Stimulated activated CD8-positive, alpha-beta memory T cell treated with anti-CD3 and anti-CD28 coated beads, Interleukin-15, amount 100 ng/mL, for 1 hour (primary cell): Measurements from ENCODE around the gene SUPT3H.
"Not testable (repeated sequence)": the region's sequence is repeated elsewhere in the genome, so short reads cannot be mapped to it uniquely, and the experiment has no call there.

Experiments
- DNase-seq: peaks from one replicate; pipeline ENCODE4 v3.0.0-alpha.2; 2020; ENCODE audit warnings: low read depth

The SUPT3H gene

DNA sequence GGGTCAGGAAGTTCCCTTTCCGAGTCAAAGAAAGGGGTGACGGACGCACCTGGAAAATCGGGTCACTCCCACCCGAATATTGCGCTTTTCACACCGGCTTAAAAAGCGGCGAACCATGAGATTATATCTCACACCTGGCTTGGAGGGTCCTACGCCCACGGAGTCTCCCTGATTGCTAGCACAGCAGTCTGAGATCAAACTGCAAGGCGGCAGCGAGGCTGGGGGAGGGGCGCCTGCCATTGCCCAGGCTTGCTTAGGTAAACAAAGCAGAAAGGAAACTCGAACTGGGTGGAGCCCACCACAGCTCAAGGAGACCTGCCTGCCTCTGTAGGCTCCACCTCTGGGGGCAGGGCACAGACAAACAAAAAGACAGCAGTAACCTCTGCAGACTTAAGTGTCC, 315.1 kb downstream of the SUPT3H start:
- not testable (repeated sequence) for DNase-seq

DNA sequence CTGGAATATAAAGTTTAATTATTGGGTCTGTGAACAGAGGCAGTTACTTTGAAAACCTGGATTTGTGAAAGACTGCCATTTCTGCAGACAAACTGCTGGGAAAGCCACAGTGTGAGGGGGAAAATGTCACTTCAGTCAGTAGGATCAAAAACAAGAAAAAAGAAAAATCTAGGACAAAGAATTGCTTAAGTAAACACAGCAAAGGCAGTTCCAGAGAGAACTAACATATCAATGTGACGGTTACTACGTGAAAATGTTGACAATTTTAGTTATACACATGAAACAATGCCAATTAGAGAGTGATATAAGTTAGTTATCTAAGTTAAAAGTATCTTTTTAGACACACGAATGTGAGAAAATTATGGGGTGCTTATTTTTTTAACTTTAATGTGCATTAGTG, 320.0 kb downstream of the SUPT3H start:
- DNase-seq: no peak

DNA sequence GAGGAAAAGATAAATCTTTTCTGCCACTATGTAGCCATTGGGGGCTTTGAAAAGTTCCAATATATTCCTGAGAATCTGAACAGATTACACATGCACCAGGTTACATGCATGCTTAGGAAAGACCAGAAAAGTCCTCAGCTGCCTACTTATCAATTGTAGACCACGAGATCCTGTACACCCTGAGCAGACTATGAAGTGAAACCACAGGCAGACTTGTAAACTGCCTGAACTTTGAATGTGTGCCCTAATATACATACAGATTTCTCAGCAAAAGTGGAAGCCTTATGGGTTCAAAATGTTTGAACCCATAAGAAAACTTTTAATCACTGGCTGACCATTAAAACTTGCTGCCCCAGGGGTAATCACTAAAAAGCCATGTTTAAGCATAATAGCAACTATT, 323.1 kb downstream of the SUPT3H start:
- no peak for DNase-seq

DNA sequence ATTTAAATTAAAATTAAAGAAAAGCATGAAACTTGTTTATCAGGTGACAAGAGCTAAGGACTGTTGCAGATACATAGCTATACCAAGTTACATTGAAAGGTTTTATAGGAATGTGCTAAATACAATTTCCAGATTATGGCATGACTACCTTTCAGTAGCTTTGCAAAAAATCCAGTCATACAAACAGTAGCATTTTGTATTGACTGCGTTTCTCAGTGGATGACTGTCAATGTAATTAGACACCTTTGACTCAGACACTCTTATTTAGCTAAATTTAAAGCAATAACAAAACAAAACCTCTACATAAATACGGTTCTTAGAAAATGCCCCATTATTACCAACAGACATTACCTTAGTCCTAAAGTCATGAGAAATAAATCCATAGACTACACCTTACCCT, 325.4 kb downstream of the SUPT3H start:
- DNase-seq: no peak

DNA sequence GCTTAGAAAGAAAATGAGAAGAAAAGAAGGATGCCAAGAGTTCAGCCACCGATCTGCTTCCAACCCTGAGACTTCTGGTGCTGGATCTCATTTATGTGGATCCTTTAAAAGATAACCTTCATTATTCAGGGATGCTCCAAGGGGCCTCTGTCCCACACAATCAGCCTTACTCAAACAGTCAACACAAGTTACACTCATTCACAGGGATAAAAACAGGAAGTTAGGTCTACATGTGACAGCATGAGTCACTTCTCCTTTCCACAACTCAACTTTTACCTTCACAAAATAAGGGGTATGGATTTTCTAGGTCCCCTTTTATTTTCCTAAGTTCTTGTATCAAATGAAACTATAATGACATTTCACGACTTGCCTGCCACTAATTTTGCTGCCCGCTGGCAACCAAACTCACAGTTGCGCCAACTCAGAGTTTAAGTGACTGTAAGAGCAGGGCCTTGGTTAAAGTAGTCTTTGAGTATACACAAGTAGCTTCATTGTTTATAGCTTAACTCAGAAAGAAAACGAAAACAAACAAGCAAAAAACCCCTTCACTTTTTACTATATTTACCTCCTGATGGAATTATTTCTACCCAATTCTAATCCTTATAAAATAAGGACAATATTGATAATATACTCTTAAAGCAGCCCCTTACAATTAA, 328.4 kb downstream of the SUPT3H start:
- no peak for DNase-seq

DNA sequence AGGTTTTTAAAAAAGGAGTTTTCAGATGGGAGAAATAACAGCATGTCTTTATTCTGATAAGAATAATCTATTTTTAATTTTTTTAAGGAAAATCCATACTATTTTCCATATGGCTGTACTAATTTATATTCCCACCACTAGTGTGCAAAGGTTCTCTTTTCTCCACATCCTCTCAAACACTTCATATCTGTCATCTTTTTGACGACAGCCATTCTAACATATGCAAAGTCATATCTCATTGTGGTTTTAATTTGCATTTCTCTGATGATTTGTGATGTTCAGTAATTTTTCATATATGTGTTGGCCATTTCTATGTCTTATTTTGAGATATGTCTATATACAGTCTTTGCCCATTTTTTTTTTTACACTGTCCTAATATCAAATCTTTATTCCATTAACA, 330.2 kb downstream of the SUPT3H start:
- no peak for DNase-seq

DNA sequence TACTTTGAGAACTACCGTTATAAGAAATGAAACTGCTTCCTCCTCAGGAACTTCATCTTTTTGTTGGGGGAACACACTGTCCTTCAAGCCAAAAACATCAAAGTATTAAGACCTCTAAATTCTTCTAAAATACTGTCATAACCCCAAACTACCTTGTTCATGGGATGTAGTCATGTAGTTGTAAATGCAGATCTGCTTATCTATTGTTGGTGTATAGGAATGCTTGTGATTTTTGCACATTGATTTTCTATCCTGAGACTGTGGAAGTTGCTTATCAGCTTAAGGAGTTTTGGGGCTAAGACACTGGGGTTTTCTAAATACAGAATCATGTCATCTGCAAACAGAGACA, 332.5 kb downstream of the SUPT3H start:
- DNase-seq: no peak

DNA sequence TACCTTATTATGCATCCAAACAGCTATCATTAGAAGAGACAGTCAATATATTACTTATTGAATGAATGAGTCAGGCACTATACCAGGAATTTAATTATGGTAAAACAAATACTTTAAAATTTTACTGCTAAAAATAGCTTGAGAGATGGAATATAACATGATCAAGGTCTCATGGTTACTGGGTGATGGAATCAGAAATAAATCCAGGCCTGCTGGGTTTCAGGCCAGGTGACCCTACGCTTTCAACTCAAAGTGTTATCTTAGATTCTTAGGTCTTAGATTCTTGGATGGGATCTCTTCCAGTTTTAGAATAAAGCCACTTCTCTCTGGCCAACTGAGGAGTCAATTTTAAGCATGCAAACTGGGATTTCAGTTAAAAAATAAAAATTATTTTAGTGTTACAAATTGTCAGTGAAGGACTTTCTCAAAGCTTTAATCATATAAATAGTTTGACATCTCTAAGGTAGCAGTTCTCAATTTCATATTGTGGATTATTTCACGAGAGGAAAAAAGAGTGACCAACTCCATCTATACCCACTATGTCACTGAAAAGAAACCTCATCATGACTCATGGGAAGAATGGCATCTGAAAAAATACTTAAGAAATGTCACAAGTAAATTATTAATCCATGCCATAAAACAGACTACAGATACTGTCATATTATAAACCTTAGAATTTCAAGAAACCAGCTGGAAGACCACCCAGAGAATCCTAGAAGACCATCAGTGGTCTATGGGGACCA, 333.1 kb downstream of the SUPT3H start:
- no peak for DNase-seq

DNA sequence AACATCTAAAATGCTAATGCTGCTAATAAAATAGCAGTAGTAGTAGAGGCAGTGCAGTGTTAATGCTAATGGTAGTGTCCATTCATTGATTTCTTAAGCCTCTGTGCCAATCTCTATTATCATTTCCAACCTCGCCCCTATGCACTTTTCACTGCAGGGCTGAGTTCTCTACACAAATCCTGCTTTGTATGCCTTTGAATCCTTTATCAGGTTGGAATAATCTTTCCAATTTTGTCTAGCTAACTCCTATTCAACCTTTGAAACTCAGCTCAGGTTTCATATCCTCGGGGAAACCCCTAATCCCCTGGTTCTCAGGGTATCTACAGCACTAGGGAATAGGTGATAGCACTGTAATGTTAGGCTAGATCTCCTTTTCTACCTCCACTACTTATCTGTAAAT, 333.6 kb downstream of the SUPT3H start:
- no peak for DNase-seq

DNA sequence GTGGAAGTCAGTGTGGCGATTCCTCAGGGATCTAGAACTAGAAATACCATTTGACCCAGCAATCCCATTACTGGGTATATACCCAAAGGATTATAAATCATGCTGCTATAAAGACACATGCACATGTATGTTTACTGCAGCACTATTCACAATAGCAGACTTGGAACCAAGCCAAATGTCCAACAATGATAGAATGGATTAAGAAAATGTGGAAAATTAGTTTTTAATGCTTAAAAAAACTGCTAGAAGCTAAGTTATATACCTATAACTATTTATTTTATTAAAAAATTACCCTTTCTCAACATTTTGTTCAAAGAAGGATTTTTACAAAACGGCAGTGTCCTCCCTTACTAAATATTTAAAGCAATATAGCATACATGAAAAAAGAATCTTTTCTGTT, 335.1 kb downstream of the SUPT3H start:
- DNase-seq: not testable (repeated sequence)

DNA sequence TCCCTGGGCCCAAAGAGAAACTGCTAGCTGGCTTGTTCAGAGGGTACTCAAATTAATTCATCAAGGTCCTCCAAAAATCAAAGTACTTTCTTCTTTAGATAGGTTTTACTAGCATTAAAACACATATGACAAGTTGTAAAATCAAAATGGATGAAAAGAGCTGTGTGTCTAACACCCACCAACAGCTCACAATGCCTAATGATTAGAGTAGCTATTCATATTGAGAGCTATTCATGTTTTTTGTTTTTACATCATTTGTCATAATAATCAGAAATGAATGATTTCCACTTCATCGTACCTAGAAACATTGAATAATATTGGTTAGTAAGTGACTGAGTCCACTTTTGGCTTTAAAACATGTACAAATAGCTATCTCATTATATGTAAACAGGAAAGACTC, 339.5 kb downstream of the SUPT3H start:
- DNase-seq: no peak

DNA sequence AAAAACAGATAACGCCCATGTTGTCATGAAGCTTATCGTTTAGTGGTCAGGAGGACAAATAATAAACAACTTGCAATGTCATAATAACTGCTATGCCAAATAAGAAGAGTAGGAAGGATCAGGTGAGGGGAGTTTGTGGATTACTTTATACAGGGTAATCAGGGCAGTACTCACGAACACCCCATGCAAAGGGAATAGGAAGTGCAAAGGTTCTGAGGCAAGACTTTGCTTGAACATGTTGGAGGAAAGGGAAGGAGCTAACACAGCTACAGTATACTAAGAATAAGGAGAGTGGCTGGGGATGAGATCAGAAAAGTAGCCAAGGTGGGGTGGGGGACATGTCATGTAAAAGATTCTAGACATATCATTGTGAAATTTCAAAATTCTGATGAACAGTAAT, 341.6 kb downstream of the SUPT3H start:
- DNase-seq: no peak

DNA sequence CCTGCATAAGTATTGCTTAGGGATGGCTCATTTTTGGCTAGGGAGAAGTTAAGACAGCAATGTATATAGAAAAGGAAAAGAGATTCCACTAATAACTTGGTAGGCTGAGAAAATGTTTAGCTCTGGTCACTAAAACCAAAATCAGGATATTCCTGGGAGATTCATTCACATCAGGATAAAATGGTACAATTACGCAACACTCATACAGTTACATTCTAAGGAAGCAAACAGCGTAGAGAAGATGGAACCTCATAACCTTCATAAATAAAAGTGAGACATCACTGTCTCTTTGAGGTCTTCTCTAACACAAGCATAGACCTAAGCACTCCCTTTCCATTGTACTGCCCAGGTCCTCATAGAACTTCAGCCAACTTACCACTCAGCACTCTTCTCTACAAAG, 345.3 kb downstream of the SUPT3H start:
- no peak for DNase-seq

DNA sequence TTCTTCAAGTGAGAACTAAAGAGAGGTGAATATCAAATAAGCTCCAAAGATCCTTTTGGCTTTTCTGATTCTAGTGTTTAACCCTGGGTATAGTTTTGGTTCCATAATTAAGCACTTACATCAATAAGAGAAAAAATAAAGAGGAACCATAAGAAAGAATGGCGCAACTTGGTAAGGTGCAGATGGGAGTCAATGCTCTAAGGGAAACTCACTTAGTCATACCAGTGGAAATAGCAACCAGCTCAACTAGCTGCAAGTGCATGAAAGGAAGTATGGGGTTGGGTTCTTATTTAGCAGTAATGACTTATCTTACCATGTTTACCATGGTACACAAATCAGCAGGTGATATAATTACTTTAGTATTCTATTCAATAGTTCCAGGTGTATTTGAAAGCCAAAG, 346.1 kb downstream of the SUPT3H start:
- DNase-seq: no peak

DNA sequence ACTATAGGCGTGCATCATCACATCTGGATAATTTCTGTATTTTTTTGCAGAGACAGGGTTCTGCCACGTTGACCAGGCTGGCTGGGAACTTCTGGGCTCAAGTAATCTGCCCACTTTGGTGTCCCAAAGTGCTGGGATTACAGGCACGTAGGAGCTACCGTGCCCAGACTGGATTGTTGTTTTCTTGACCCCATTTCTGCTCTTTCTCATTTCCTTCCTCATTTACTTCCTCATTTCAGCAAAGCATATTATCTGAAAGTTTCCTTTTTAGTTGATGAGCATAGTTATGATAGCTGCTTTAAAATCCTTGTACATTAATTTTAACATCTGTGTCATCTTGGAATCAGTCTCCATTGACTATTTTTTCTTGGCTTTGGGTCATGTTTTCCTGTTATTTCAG, 350.6 kb downstream of the SUPT3H start:
- DNase-seq: no peak

DNA sequence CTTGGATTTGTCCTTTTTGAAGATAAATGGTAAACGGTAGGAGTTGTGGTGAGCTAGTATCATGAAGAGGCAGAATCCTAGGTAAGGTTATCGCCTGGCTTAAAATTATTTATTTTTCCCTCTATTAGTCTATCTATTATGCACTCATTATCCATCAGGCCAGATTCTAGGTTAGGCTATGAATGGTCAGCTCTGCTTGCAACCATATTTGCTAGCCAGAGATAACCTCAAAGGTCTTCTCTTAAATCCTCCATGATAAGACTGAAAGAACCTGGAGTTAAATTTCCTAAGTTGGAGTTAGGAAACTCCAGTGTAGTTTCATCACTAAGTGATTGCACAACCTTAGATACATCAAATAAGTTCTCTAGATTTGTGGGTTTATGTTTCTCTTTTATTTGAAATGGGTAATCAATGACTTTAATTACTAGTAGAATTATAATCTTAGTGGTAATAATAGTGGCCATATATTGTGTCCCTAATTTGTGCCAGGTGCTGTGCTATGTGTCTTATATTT, 351.7 kb downstream of the SUPT3H start:
- no peak for DNase-seq

DNA sequence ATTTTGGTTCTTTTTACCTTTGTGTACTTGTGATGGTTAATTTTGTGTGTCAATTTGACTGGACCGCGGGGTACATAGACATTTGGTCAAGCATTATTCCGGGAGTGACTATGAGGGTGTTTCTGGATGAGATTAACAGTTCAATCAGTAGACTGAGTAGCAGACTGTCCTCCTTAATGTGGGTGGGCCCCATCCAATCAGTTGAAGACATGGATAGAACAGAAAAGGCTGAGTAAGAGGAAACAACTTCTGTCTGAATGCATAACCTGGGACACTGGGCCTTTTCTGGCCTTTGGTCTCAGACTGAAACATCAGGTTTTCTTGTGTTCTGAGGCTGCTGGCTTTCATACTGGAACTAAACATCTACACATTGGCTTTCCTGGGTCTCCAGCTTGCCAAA, 353.1 kb downstream of the SUPT3H start:
- DNase-seq: no peak

DNA sequence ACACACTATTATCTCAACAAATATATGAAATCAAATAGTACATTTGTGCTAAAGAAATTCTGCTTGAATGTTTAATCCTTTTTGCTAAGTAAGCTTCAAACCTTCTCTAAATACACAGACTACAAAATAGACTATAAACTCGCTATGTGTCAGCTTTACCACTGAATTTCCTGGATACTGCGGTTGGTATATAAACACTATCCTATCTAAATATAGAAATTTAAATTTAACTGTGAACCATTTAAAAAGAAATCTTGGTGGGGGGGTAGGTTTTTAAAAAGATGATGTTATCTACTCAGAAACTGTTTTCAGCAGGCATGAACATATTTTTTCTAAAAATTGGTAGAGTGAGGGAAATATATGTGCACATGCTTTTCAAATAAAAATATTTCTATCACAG, 356.1 kb downstream of the SUPT3H start:
- DNase-seq: no peak

DNA sequence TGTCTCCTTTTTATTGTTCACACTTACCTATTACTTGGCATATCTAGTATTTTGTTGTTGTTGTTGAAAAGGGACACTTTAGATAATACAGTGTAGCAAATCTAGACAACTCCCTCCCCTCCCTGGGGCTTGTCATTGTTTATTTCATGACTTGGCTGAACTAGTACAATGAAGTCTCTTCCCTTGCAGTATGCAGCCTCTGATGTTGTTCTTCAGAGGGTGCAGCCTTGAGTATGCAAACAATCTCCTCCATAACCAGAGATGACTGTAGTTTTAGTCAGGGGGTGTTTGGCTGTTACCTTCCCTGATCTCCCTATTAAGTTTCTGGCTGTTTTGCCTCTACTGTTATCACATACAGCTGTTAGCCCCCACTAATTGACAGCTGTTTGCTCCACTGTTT, 365.0 kb downstream of the SUPT3H start:
- no peak for DNase-seq

DNA sequence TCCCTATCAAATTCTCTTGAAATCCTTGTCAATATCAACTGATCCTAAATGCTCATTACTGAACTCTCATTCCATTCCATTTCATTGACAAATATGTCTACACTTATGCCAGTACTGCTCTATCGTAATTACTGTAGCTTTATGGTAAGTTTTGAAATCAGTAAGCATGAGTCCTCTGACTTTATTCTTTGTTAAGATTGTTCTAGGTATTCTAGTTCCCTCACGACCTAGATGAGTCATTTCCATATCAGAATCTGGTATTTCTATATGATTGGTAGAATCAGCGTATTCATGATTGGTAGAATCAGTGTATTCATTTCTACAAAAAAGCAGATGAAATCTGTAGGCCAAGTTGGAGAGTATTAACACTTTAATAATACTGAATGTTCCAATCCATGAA, 368.2 kb downstream of the SUPT3H start:
- no peak for DNase-seq

DNA sequence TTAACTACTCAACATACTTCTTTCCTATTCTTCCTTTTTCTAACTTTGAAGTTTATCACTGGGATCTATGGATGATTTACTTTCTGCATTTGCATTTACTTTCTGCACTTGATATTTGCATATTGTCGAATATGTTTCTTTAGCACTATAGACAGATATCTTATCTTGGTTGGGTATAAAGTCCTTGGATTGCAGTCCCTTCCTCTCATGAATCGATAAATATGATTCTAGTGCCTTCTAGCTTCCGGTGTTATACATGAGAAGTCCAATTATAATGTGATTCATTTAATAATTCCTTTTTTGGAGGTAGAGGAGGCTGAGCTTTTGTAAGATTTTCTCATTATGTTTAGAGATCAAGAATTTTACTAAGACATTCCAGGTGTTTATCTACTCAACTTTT, 370.8 kb downstream of the SUPT3H start:
- no peak for DNase-seq

DNA sequence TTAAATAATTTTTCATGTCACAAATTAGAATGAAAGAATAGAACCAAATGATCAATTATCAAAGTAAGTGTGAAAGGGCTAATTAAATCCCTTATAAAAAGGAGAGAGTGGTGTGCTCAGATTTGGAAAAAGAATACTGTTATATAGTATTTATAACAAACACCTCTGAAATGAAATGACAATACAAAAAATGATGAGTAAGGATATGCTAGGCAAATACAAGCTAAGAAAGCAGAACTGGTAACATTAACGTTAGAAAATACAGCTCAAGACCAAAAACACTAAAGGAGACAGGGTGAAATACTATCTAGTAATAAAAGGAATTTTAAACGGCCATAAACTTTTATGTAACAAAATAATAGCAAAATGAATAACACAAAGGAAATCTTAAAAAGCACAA, 373.8 kb downstream of the SUPT3H start:
- no peak for DNase-seq

DNA sequence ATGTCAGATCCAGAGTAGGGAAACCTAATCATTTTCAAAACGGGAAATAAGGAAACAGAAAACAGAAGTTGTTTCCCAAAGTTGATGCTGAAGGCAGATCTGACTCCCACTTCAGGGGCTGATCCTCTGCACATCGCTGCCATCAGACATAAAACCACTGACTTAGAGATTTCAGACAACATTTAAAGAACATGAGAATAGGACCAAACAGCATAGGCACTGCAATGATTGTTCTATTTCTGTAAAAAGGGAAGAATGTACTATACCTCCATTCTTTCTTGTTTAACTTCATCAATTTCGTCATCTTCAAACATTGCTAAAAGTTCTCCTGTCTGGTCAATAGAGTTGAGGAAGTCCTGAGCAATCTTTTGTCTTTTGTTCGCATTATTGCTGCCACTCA, 374.3 kb downstream of the SUPT3H start:
- no peak for DNase-seq
